ENCODE measurements around the gene NOX5.

The NOX5 gene

DNA sequence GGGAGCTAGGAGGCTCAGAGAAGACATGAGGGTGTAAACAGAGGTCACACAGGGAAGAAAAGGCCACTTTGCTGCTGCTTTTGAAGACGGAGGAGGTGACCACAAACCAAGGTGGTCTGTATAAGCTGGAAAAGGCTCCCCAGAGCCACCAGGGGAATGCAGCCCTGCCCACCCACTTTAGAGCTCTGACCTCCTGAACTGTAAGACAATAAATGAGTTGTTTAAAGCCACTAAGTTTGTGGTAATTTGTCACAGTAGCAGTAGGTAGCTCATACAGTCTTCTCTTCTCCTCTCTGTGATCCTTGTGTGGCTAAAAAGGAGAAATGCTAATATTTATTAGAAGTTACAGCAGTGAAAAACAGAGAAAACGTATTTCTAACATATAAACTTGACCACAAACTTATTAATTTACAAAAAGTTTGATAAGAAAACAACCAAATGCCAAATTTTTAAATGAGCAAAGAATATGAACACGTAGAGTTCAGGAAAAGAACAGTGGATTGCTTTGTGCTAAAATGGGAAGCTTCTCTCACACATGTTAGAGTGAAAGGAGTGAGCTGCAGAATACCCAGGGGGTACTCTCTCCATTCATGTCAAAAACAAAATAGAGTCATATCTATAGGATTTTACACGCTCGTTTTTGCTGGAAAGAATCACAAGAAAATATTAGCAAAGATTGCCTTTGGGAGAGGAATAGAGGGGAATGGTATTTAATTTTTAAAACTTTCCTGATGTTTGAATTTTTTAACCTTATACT is 71.0 kb downstream of the NOX5 start:
- DNase-seq, result no peak

DNA sequence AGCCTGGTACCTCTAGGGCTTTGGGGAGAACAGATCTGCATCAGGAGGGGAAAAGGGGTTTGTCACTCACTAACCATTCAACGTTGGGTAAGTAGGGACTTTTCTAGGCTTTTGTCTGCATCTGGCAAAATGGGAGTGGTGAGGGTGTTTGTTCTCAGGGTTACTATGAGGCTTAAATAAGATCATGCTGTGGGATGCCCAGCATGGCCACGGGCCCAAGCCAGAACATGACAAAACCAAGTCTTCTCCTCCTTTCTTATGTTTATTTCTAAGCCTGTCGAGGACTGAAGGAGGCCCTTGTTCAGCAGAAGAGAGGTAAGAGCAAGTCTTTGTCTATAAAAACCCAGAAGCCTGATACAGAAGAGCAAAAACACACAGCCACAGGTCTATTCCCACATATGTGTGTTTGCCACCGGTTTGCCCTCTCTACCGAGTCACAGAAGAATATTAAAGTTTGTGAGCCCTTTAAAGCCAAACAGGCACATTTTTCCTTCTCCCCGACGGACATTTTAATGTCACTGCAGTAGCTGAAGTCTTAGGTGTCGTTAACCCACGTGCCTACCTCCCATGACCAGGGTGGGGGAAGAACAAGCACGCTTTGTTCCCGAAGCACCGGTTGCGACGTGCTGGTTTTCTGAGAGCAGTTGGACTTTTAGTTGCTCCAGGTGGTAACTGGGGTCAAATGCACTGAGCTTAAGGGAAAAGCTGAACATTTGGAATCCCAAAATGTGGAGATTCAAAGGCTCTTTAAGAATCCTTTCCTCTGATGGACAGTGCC is 72.1 kb downstream of the NOX5 start:
- DNase-seq, result no peak

DNA sequence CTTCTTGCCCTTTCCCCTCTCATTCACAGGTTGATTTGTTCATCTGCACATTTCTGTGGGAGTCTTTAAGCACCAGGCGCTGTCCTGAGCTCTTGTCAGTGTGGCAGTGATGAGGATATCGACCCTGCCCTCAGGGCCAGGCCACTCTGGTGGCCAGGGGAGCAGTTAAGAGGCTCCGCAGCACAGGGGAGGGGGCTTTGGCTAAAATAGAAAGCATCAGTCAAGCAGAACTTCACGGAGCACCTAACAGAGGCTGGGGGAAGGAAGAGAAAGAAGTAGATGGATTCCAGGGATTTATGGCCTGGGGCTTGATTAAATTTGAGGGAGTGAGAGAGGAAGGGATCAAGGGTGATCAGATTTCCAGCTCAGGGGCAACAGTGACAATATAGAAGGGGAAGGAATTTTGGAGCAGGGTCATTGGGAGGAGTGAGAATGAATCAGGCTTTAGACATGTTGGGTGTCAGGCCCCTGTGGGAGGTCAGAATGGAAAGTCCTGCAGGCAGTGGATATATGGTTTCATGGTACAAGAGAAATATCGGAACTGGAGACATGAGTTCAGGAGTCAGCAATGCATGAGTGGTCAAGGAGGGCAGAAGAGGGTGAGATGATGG is 73.0 kb downstream of the NOX5 start:
- no peak for DNase-seq

DNA sequence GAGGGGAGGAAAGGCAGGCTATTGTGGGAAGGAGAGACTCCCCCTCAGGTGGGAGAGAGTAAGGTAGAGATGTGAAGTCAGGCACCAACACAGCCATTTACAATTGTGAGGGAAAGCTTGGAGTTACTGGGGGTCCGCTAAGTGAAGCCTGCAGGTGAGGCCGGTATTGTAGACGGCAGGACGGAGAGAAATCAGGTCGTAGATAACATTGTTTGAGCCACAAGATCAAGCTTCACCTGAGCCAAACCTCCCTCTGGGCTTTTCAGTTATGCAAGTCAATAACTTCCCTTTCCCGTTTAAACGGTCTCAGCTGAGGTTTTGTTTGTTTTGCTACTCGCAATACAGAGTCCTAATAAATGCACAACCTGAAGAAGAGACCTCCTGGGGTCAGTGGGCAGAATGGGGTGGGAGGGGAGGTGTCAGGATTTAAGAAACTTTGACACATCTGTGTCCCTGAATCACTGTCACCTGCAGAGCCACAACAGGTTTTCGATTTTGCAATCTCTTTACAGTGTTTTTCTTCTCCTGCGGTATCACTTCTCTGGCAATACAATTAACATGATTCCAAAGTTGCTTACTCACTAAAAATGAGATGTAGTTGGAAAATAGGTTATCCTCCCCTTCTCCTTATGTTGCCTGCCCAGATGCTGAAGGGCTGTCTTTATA is 73.9 kb downstream of the NOX5 start:
- DNase-seq, result no peak

DNA sequence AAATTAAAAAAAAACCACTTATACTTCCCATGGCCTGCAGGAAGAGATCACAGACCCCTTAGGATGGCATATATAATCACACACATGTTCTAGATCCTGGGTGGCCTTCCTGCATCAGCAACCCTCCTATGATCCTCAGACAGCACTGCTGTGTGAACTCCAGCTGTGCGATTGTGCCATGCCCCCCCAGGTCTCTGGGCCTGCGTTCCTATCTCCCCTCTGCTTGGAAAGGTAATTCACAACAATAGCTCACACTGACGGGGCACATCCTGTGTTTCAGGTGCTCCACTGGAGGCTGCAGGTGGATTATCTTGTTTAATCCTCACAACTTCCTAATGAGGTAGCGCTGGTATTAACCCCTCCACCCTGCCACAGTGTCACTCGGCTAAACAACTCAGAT is 74.8 kb downstream of the NOX5 start:
- DNase-seq, result no peak

DNA sequence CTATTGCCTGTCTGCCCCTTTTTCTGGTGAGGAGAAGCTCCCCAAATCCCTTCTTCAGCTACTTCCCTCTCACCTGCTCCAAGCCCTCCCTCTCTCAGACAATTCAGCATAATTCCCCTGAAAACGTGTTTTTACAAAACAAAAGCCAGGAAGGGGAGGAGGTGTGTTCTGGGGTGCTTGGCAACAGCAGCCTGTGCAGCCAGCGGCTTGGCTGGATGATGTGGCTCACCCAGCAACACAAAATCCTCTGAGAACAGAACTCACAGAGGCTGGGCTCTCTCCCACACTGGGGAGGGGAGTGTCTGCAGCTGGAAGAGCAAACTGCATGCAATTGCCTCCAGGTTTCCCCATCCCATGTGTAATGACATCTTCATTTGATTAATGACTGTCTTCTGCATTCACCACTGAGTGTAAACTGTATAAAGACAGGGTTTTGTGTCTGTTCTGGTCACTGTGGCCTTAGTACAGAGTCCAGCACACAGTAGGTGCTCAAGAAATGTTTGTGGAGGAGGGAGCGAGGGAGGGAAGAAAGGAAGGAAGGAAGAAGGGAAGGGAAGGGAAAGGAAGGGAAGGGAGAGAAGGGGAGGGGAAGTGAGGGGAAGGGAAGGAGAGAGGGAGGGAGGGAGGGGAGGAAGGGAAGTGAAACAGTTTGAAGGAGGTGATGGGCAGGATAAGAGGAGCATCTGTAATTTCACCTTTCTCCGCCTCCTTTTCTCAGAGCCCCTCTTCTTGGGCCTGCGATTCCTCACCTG is 75.9 kb downstream of the NOX5 start:
- DNase-seq, result no peak

DNA sequence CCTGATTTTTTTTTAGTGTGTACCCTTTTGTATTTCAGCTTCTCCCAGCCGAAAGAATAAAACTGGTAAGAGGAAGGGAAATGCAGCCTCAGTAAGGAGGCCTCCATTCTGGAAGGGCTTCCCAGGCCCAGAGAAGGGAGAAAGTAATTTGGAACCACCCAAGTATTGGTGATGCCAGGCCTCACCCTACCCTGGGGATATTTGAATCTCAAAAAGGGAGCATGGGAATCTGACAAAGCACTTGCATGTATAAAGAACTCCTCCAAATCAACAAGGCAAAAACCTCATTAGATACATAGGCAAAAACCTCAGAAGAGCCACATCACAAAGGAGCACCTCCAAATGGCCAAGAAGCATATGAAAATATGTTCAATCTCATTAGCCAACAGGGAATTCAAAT is 77.2 kb downstream of the NOX5 start:
- no peak for DNase-seq

DNA sequence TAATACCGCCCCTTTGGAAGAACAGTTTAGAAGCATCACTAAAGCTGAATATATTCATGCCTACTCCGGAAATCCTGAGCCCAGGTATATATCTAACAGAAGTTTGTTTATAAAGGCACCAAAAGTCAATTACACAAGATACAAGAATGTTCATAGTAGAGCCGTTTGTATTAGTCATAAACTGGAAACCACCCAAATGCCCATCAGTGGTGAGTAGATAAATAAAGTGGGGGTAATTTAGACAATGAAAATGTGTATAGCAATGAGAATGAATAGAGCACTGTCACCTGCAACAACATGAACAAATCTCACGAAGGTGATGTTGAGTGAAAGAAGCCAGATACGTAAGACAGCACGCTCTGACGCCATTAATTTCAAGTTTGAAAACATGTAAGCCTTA is 77.7 kb downstream of the NOX5 start:
- no peak for DNase-seq

DNA sequence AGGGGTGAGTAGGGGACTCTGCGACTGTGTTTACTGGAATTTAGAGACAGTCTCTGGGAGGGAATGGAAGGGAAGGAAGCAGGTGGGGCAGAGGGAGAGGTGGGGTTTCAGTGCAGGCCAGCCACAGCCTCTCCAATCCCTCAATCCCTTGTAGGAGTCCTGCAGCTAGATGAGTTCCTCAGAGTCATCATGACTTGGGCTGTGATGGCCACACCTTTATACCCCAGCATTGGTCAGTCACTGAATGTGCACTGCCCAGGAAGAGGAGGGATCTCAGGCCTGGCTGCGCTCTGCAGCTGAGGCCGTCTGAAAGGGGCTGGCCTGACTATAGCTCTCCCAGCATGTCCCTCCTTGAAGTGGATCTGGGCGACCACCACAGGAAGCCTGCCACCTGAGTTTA is 78.6 kb downstream of the NOX5 start:
- DNase-seq, result no peak

DNA sequence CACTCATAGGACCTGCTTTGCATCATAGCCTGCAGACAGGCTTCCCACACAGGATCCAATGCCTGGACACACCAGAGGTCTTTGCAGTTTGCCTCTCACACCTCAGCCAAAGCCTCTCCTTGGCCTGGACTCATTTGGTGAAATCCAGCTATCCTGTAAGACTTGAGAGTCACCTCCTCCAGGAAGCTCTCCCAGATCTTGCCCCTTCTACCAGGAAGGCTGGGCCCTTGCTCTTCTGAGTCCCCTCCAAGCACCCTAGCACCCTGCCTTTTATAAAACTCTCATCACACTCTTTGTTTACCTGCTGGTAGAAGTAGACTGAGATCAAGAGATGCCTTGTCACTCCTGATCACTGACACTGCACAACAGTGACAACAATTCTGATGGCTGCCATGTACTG is 79.1 kb downstream of the NOX5 start:
- DNase-seq, result no peak

DNA sequence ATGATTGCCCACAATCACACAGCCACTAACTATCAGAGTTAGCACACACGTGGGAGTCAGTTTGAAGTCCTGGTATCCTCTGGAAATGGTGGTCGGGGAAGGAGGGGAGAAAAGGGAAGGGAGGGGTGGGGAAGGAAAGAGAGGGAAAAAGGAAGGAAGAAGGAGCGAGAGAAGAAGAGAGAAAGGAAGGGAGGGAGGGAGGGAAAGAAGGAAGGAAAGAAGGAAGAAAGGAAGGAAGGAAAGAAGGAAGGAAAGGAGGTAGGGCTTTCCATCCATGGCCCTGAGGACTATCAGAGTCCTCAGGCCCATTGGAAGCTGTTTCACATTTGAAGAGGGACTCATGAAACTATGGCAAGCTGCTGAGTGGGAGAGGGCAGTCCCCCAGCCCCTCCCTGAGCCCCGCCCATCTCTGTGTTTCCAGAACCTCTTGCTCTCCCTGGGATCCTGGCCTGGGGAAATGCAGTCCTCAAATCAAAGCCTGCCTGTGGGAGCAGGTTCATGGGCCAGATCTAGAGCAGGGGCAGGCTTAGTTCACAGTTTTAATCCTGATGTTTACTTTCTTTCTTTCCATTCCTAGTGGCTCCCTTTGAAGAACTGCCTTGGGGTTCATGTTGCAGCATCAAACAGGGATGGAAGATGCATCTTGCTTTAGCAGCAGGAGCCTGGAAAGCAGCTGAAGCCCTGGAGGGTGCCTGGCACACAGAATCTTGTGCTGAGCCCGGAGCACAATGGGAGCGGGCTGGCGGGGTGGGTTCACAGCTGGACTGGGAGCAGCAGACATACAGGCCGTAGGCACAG is 79.8 kb downstream of the NOX5 start:
- DNase-seq, result no peak

DNA sequence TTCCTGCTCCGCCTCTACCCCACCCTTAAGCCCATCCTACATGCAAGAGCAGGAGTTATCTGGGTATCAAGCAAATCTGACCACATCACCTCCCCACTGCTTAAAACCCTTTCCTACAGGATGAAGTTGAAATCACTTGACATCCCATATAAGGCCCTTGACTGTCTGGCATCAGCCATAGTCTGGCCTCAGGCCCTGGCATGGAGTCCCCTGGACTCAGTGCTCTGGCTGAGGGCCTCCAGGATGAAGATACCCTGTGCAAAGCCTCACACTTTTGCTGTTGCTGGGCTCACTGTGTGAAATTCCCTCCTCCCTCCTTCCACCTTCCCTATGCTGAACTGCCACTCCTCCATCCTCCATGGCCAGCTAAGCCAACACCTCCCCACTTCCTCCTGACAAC is 80.8 kb downstream of the NOX5 start:
- no peak for DNase-seq

DNA sequence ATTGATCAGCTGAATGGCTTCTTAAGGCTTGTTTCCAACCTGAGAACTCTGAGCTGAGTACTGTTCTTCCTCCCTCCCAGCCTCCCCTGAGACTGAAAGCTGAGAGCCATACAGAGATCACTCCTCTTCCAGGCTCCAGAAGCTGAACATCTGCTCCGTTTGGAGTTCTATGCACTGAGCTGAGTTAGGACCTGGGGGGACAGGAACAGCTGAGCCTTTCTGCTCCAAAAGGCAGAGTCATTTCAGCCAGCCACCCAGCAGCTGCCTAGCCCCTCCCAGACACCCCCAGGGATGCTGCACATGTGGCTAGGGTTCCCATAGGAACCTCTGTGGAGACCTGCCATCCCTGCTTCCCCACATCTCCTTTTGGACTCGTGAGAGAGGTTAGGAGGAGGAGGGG is 81.7 kb downstream of the NOX5 start:
- no peak for DNase-seq

DNA sequence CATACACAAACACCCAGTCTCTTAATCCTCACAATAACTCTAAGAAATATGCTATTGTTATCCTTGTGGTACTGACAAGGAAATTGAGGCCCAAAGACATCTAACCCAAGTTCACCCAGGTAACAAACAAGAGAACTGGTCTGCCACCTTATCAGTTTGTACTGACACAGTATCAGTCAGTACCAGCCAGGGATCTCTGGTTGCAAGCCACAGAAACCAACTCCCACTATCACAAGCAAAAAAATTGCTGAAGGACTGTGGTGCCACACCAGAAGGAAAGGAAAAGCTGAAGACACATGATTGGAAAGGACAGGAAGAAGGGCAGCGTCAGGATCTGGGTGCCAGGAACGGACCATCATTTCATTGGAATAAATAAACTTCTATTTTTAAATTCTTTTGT is 82.1 kb downstream of the NOX5 start:
- no peak for DNase-seq

DNA sequence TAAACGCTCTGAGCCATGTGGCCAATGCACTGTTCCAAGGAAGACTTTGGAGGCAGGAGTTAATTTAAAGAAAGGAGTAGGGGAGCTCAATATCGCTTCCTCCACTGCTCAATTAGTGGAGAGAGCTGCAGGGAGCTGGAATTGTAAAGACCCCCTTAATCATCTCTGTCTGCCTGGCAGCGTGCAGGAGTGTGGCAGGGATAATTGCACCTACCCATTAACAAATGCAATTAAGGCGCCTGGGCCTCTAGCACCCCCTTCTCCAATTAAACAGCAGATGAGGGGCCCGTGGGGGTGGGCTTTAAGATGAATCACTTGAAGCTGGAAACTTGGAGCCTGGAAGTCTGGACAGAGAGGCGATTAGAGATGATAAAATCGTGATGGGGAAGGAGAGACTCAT is 84.3 kb downstream of the NOX5 start:
- no peak for DNase-seq

DNA sequence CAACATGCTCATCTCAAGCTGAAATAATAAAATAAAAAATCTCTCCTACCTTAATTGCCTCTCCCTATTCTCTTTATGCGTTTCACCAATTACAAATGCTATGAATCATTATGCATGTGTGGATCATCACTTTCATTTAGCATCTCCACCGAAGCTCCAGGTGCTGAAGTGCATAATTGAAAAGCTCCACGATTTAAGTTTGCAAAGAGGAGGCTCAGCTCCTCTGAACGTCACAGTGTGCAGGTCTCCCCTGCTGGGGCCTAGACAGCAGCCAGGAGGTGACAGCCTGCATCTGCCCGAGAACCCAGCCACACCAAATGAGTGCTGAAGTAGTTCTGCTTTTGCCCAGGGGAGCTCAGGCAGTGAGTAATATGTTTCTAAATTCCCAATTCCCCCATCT is 85.4 kb downstream of the NOX5 start:
- no peak for DNase-seq

DNA sequence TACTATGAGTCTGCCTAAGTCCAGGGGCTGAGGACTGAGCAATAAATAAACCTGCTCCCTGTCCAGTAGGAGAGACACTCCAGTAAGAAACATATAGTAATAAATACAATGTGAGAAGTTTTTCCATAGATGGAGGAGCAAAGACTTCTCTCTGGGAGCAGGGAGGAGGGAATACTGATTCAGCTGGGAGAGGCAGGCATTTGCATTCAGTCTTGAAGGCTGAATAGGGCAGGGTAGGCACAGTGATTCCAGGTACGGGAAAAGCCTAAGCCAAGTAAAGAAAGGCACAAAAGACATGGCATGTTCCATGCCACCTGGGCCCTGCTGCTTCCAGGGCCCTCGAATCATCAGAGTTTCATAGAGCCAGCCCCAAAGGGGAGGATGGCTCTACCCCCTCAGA is 86.3 kb downstream of the NOX5 start:
- no peak for DNase-seq

DNA sequence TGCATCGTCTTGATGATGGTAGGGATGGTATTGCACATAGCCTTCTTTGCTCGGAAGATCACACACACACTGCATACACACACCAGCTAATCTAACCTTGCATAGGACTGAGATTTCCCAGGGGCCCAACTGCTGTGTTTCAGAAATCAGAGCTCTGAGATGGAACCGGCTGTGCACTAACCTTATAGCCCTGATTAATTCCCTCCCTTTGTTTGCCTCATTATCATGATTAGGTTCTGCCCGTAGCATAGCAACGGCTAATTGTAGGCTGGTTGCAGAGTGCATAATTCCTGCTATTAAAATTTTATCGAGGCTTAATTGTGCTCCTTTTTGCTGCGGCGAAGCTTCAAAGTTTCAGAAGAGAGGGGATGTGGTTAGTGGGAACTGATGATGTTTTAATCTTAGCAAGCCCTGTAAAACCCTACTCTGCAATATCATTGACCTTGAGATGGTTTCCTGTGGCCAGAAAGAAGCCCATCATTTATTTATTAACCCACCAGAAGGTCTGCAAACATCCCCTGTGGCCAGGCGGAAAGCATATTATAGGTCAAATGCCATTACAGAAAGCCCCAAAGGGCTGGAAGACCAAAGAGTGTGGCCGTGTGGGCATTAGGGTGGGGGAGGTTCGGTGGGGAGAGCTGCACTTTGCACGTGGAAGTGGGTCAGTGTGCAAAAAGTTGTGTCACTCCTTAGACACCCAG is 89.7 kb downstream of the NOX5 start:
- DNase-seq, result no peak

DNA sequence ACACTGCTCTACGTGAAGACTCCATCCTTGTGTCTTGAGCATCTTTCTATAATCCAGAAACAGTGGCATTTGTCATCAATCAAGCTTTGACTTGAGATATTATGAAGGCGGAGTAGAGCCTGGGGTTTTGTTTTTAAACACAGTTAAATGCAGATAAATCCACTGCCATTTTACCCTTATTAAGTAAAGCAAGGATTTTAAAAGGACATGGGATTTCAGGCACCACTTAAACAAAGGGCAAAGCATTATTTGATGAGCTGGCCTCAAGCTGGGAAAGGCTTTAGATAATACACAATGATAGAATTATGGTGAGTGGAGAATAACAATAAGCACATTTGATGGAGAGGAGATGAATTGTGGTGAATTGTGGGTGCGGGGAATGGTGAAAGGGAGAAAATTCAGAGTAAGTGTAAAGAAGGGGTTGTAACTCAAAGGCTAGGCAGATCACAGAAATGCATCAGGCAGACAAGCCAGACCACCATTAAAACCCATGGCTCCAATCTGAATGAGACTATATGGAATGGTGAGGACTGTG is 91.0 kb downstream of the NOX5 start:
- DNase-seq, result no peak

DNA sequence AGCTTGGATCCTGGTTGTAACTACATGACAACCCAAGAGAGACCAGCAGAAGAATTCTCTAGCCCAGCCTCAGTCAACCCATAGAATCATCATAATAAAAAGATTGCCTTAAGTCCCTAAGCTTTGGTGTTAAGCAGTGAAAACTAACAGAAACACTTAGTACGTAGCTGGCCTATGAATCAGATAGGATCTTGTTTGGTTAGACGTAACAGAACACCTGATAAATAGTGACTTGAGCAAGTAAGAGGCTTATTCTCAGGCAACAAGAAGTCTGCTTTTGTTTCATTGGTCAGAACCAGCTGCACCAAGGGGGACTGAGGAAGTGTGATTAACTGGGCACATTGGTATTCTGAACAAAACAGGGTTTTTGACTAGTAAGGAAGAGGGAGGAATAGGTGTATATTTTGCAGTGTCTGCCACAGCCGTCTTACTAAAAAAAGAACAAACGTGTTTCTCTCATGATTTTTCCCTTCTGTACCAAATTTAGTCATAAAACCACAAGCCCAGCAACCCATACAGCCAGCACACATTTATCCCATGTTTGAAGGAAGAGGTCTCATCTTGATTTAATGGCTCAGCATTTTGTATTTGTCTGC is 92.6 kb downstream of the NOX5 start:
- DNase-seq, result no peak

Measured in activated CD4-positive, alpha-beta T cell treated with anti-CD3 and anti-CD28 coated beads for 4 hours (primary cell).